ENCODE results near the gene RBMS1.

Gene RBMS1

DNA sequence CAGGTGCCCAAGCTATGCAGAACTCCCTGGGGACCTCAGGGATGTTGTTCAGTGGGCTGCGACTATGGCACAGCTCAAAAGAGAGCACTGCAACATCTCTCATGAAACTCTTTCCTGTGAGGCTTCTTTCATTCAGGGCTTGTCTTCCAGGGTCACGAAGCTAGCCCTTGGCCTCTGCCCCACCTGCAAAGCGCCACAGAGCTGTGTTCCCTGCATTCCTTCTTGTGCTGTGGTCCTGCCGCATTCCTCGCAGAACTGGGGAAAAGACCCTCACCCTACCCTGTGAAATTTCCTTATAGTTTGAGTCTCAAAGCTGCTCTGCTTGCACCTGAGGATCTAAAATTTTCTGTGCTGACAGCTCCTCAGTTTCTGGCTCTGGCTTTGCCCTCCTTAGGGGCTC is 267.2 kb downstream of the RBMS1 start:
- Mint-ChIP-seq H3K27ac (no peak overlapping the region), H3K4me1 (peaks cover 47% of the 10 kb centered on the region), H3K9me3 (no peaks in the 10 kb centered on the region), H3K4me3 (no peak overlapping the region), H3K27me3 (peaks cover 22% of the 10 kb centered on the region)
- DNase-seq, result no peak
- ATAC-seq, result no peak

DNA sequence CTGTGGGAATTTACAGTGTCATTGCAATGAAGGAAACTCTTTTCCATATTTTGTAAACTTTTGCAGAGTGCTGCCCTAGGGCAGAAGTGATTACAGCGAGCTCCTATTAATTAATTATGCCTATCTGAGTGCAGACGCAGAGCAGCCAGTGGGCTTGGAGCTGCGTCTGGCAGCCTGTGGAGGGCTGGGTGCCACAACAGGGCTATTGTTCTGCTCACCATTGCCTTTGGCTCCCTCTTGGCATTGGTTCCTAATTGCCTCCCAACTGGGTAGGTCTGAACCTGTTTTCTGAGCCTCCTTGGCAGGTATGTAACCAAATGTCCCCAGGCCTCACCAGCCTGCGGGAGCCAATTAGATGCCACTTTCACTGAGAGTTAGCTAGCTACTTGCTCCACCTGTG is 267.9 kb downstream of the RBMS1 start:
- peaks cover 22% of the 10 kb centered on the region for H3K27me3 Mint-ChIP-seq
- DNase-seq, result no peak
- no peak overlapping the region for H3K27ac Mint-ChIP-seq
- no peak overlapping the region for H3K4me3 Mint-ChIP-seq
- ATAC-seq, result no peak
- H3K4me1 Mint-ChIP-seq, result peaks cover 54% of the 10 kb centered on the region
- H3K9me3 Mint-ChIP-seq, result no peaks in the 10 kb centered on the region

DNA sequence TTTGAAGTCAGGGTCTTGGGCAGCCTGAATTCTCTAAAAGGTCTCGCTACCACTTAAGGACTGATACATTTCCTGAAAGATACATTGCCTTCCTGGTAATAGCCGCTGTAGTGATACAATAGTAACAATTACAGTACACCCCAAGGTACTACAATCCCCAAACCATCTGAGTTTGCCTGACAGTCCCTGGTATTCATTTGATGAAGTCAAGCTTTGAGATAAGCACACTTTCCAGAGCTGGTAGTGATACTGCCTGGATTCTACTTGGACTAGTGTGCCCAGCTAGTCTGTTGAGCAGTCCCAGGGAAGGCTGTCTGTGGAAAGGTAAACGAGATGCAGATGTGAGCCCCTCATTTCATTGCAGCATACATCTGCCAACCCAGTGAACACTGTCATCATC is 269.1 kb downstream of the RBMS1 start:
- Mint-ChIP-seq H3K27me3 (peaks cover 22% of the 10 kb centered on the region), H3K27ac (no peak overlapping the region), H3K4me1 (peaks cover 66% of the 10 kb centered on the region), H3K4me3 (no peak overlapping the region), H3K9me3 (no peaks in the 10 kb centered on the region)
- no peak for DNase-seq
- no peak for ATAC-seq

DNA sequence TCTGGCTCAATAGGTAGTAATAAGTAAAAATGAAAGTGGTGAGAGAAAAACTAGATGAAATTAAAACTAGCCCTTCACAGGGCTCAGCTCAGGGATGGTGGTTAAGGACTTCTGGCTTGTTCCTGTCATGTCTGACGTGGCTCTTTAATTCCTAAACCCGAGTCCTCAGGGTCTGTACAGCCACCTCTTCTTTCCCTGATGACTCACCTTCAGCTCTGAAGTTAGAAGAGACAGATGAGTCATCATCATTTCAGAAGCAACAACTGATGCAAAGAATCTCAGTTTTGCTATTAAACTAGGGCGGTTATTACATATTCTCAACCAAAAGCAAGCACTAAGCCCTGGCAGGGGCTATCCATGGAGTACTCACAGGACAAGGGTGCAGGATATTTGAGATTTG is 269.5 kb downstream of the RBMS1 start:
- H3K4me1 Mint-ChIP-seq, result peaks cover 69% of the 10 kb centered on the region
- no peaks in the 10 kb centered on the region for H3K9me3 Mint-ChIP-seq
- peaks cover 22% of the 10 kb centered on the region for H3K27me3 Mint-ChIP-seq
- peak overlapping the region in 1 of 2 donors; percentile 42 for H3K27ac Mint-ChIP-seq
- peak overlapping the region; percentile 5 to 51 for H3K4me3 Mint-ChIP-seq
- ATAC-seq (peak; percentile 87), DNase-seq (peak; percentile 31 to 55)

DNA sequence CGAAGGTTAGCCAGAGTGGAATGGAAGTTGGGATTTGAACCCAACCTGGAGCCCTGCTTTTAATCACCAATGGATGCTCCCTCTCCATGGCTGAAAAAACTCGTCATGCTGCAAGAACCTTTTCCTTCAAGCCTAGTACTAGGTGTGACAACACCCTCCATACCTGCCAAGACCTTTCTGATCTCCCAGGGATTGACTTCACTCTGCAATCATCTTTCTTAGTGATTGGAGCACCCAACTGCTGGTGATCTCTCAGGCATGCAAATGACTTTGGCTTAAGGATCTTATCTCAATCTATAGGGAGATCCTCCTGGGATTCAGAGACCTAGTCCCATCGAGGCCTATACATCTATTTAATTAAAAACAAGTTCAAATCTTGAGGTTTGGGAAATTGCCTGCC is 270.0 kb downstream of the RBMS1 start:
- peak overlapping the region in 1 of 2 donors; percentile 51 for H3K4me3 Mint-ChIP-seq
- no peak for DNase-seq
- no peaks in the 10 kb centered on the region for H3K9me3 Mint-ChIP-seq
- ATAC-seq, result no peak
- peaks cover 69% of the 10 kb centered on the region for H3K4me1 Mint-ChIP-seq
- no peak overlapping the region for H3K27ac Mint-ChIP-seq
- peaks cover 22% of the 10 kb centered on the region for H3K27me3 Mint-ChIP-seq

DNA sequence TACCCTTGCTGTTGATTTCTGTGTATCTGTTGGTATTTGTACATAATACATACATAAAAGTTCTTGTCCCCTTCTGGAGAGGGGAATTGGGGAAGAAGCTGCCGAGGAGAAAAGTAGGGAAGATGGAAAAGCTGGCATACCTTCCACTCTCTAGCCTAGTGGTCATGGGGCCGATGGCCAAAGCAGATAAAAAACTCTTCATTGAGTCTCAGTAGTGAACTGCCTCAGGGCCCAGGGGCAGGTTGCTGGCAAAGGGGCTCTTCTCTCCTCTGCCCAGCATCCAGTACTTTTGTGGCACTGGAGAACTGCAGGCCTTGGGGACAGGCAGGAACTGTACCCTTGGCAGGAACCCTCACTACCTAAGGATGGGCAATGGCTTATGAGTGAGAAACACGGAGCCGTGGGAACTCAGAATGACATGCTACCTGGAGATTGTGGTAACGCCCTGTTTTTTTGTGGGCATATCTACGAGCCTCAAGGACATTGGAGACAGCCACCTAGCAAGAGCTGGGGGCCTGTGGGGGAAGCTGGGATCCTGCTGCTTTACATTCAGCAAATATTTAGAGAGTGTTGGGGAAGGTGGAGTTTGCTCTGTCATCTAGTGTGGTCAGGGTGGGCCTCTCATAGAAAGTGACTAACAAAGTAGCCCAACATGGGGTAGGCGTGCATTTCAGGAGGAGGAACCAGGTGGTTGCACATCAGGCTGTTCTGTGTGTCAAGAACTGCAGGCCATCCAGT is 270.9 kb downstream of the RBMS1 start:
- Mint-ChIP-seq H3K9me3 (no peaks in the 10 kb centered on the region), H3K27ac (no peak overlapping the region), H3K4me1 (peaks cover 69% of the 10 kb centered on the region), H3K27me3 (peaks cover 18% of the 10 kb centered on the region), H3K4me3 (peak overlapping the region in 1 of 2 donors; percentile 22)
- DNase-seq (no peak), ATAC-seq (no peak)

All from stimulated activated naive CD8-positive, alpha-beta T cell treated with anti-CD3 and anti-CD28 coated beads, Interleukin-15, amount 100 ng/mL, for 72 hours (primary cell).